GM19023 (cell line): ENCODE results near the gene DCAF10.
"Not testable (repeated sequence)": the region's sequence is repeated elsewhere in the genome, so short reads cannot be mapped to it uniquely, and the experiment has no call there.

Experiments
- ATAC-seq: cut with Tn5 transposase; IDR thresholded peaks from one replicate; pipeline ENCODE4 v1.9.1; 2021; ENCODE audit warnings: mild to moderate bottlenecking, moderate library complexity; ENCODE audit not compliant: unreplicated experiment

DCAF10 gene, protein sequence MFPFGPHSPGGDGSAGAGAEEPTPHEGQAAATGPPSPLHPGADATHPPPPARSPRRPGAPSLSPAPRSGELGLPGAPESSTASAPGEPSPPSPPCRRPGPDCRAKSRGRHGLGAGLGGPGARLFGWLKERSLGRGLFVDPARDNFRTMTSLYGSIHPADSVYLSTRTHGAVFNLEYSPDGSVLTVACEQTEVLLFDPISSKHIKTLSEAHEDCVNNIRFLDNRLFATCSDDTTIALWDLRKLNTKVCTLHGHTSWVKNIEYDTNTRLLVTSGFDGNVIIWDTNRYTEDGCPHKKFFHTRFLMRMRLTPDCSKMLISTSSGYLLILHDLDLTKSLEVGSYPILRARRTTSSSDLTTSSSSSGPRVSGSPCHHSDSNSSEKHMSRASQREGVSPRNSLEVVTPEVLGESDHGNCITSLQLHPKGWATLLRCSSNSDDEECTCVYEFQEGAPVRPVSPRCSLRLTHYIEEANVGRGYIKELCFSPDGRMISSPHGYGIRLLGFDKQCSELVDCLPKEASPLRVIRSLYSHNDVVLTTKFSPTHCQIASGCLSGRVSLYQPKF

DNA sequence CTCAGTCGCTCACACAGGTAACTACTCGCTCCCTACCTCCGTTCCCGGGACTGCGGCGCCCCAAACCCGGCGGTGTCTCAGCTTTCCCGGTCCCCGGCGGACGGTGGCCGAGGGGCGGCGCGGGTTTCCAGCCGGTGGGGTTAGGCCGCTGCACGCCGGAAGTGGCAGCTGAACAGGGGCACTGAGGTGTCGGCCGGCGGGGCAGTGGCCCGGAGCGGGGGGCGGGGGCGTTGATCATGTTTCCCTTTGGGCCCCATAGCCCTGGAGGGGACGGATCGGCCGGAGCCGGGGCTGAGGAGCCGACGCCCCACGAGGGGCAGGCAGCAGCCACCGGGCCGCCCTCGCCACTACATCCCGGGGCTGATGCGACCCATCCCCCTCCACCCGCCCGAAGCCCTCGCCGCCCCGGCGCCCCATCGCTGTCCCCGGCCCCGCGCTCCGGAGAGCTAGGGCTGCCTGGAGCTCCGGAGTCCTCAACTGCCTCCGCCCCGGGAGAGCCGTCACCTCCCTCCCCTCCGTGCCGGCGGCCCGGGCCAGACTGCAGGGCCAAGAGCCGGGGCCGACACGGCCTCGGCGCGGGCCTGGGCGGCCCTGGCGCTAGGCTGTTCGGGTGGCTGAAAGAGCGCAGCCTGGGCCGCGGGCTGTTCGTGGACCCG, at the start of gene DCAF10:
Gene DCAF10 (plus strand): TSS at position 167 of the 656 bp plus-strand sequence. CDS start 70 bp downstream, at position 237.
- peak; percentile 82 for ATAC-seq

- no peak for ATAC-seq
These were observed 49.4 kb upstream of the DCAF10 start for GRCh38 chr9:37751186-37751585.

DNA sequence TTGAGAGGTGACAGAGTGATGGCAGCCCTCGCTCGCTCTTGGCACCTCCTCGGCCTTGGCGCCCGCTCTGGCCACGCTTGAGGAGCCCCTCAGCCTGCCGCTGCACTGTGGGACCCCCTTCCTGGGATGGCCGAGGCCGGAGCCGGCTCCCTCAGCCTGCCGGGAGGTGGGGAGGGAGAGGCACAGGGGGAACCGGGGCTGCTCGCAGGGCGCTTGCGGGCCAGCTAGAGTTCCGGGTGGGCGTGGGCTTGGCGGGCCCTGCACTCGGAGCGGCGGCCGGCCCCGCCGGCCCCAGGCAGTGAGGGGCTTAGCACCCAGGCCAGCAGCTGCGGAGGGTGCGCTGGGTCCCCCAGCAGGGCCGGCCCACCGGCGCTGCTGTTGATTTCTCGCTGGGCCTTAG, 48.9 kb upstream of the DCAF10 start:
- ATAC-seq: not testable (repeated sequence)

DNA sequence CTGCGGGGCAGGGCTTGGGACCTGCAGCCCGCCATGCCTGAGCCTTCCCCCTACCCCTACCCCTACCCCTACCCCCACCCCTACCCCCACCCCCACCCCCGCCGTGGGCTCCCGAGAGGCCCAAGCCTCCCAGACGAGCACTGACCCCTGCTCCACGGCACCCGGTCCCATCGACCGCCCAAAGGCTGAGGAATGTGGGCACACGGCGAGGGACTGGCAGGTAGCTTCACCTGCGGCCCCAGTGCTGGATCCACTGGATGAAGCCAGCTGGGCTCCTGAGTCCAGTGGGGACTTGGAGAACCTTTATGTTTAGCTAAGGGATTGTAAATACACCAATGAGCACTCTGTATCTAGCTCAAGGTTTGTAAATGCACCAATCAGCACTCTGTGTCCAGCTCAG, 48.5 kb upstream of the DCAF10 start:
- not testable (repeated sequence) for ATAC-seq

GRCh38 chr9:37752642-37753488, 47.7 kb upstream of the DCAF10 start:
- no peak for ATAC-seq

GRCh38 chr9:37753489-37754190, 47.0 kb upstream of the DCAF10 start, which contains the start of gene TRMT10B:
Gene TRMT10B (plus strand): TSS chr9:37753805. CDS start chr9:37761932, 8,127 bp downstream.
- peak; percentile 93 for ATAC-seq

DNA sequence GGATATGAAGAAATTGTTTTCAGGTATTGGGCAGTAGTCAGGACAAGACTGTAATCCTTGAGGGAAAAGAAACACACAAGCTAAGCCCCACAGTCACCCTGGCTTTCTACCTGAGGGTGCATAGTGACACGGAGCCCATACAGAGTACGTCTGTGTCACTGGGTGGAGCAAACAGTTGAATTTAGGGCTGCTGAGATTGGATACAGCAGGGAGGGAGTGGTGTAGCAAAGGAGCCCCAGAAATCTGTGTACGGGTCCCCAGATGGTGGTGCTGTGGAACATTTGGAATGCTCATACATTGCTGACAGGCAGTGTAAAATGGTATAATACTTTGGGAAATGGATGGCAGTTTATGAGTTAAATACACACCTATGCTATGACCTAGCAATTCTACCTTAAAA, 41.9 kb upstream of the DCAF10 start:
- ATAC-seq: no peak

- no peak for ATAC-seq
These were observed 40.0 kb upstream of the DCAF10 start for GRCh38 chr9:37760416-37761161.

DNA sequence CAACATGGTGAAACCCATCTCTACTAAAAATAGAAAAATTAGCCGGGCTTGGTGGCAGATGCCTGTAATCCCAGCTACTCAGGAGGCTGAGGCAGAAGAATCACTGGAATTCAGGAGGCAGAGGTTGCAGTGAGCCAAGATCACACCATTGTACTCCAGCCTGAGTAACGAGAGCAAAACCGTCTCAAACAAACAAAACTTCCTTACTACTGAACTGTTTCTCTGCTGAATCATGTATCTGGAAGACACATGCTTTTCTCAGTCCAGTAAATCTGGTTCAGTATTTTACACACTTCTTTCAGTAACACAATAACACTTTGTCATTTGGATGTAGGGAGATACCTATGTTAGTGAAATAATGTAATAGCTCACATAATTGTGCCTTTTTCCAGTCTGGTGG, 39.1 kb upstream of the DCAF10 start:
- ATAC-seq: no peak

GRCh38 chr9:37765263-37765662, 35.3 kb upstream of the DCAF10 start:
- not testable (repeated sequence) for ATAC-seq

- no peak for ATAC-seq
These were observed 31.3 kb upstream of the DCAF10 start for GRCh38 chr9:37769306-37769705.

GRCh38 chr9:37769995-37770394, 30.6 kb upstream of the DCAF10 start:
- ATAC-seq: no peak

DNA sequence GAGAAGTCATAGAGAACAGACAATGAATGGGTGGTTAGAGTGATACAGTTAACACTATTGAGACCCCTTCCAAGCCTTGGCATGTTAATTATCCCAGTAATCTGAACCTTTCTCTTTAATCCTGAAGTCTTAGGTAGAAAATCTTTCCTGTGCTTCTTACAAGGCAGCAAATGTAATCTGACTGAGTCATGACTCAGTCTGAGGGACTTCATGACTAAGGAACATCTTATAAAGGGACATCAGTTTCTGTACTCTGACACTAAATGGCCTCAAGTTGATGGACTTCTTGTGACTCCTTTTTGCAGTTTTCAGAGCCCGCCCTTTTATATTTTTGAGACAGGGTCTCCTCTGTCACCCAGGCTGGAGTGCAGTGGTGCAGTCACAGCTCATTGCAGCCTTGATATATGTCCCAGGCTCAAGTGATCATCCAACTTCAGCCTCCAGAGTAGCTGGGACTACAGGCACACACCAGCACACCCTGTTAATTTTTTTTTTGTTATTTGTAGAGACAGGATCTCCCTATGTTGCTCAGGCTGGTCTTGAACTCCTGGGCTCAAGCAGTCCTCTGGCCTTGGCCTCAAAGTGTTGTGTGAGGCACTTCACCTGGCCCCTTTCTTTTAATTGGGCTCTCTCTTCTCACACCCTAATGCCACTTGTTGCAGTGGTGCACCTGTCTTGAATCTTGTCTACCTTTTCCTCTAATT, 25.2 kb upstream of the DCAF10 start:
- no peak for ATAC-seq

- no peak for ATAC-seq
These were observed 24.3 kb upstream of the DCAF10 start for GRCh38 chr9:37776328-37776727.

- ATAC-seq: no peak
These were observed 22.1 kb upstream of the DCAF10 start for GRCh38 chr9:37778534-37778933.

DNA sequence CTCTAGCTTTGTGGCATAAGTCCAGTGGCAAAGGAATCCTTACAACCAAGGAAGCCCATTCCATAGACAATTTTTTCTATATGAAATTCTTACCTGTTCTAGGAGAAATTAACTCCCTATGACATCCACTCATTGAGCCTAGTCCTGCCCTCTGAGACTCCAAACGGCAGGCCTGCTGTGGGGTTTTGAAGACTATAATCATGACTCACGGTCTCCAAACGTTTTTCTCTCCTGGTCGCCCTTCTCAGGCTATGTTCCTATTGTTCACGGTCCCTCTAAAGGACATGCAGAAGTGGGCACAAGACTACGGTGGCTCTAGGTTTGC, 16.3 kb upstream of the DCAF10 start:
- ATAC-seq: no peak

DNA sequence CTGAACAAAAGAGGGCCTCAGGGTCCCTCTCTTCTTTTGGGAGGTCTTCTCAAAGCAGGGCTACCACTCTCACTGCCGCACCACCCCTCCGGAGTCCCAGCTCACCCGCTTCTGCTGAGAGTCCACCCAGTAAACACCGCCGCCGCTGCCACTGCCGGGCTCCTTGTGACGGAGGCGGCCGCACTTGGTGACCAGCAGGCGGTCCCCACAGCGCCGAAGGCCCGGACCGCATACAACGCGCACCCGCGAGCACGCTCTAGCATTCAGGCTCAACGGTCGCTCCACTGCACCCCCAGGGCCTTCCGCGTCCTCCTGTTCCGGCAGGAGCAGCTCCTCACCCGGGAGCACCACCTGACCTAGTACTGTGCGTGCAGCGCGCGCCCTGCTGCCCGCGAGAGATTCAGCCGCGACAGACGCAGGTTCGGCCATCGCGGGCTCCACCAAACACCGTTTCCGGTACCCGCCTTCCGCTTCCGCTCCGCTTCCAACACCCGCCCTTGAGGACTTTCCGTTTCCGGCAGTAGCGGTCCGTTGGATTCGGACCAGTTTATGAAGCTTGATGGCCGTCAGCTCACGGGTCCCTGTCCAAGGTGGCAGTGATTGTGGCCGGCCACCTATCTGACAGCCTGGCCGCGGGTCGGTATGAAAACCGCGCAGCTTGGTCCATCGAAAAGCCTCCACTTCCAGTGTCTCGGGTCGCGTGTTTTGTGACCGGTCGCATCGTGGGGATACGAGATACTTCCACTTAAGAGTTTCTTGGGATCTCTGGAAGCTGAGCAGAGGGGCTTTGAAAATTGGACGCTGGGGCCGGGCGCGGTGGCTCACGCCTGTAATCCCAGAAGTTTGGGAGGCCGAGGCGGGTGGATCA, 15.7 kb upstream of the DCAF10 start, which contains the start of gene EXOSC3:
Gene EXOSC3 (minus strand): TSS at position 449 of the 868 bp plus-strand sequence. CDS start 20 bp downstream, at position 429.
- ATAC-seq: peak; percentile 95

GRCh38 chr9:37787059-37787458, 13.5 kb upstream of the DCAF10 start:
- no peak for ATAC-seq
